Measurements from ENCODE around the gene SLC7A10.

Gene SLC7A10

GRCh38 chr19:33254245-33254824, 28.7 kb upstream of the SLC7A10 start:
- no peak for DNase-seq (ENCODE audit: low read depth, low spot score)

DNA sequence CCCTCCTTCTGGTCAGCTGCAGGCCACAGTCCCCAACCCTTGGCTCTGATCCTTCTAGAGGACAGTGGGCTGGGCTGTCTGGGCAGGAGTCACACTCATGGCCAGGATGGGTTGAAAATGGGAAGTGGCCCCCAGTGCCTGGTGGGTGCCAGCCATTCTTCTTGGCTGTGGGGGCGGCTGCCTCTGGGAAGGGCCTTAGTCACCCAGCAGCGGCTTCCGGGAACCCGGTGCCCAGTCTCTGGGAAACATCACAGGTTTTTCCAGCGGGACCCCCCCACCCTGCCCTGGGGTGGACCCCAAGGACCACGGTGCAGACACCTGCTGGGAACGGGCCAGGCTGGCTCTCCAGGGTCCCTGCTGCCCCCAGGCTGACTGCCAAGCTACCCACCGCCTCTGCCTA, 27.3 kb upstream of the SLC7A10 start:
- DNase-seq (ENCODE audit: low read depth, low spot score), result no peak

DNA sequence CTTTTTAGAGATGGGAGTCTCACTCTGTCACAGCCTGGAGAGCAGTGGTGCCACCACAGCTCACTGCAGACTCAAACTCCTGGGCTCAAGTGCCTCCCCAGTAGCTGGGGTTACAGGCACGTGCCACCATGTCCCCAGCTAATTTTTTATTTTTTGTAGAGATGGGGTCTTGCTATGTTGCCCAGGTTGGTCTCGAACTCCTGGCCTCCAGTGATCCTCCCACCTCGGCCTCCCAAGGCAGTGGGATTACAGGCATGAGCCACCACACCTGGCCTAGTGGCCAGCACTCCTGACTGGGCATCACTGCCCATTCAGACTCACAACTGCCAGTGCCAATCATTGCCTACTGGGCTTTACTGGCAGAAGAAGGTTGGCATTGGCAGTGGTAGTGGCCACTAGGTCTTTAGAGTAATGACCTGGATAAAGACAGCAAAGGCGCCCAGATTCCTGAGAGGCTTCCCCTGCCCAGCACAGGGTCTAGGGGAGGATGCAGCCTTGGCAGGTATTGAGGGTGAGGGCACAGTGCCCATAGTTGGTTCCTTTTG, 26.8 kb upstream of the SLC7A10 start:
- no peak for DNase-seq (ENCODE audit: low read depth, low spot score)

GRCh38 chr19:33251526-33252090, 26.0 kb upstream of the SLC7A10 start:
- no peak for DNase-seq (ENCODE audit: low read depth, low spot score)

GRCh38 chr19:33251076-33251475, 25.4 kb upstream of the SLC7A10 start:
- no peak for DNase-seq (ENCODE audit: low read depth, low spot score)

DNA sequence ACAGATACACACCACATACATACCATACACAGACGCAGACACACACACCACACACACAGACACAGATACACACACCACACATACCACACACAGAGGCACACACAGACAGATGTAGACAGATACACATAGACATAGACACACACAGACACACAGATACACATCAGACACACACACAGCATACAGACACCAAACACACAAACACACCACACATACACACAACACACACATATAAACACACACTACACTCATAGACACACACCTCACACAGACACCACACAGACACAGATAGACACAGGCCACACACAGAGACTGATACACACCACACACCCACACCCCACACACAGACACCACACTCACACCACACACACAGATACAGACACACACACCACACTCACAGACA, 24.9 kb upstream of the SLC7A10 start:
- no peak for DNase-seq (ENCODE audit: low read depth, low spot score)

GRCh38 chr19:33249740-33250366, 24.2 kb upstream of the SLC7A10 start:
- DNase-seq (ENCODE audit: low read depth, low spot score), result no peak

GRCh38 chr19:33248954-33249613, 23.4 kb upstream of the SLC7A10 start:
- no peak for DNase-seq (ENCODE audit: low read depth, low spot score)

DNA sequence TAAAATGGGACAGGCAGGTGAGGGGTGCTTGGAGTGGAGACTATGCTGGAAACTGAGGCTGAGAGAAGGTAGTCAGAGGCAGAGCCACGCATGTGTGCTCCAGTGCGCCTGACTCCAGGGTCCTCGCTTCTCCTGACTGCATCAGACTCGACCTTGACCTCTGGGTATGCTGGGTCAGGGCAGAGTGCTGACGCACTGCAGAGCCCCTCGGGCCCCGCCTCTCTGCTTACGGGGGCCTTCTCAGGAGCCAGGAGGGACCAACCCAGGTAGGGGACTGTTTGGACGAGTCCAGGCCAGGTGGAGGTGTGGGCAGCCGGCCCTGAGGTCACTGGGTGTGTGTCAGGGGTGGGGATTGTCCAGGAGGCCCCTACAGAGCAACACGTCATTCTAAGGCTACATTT, 22.9 kb upstream of the SLC7A10 start:
- no peak for DNase-seq (ENCODE audit: low read depth, low spot score)

GRCh38 chr19:33248104-33248503, 22.5 kb upstream of the SLC7A10 start:
- no peak for DNase-seq (ENCODE audit: low read depth, low spot score)

- DNase-seq (ENCODE audit: low read depth, low spot score), result no peak
Observed at GRCh38 chr19:33247441-33247819, 21.8 kb upstream of the SLC7A10 start.

DNA sequence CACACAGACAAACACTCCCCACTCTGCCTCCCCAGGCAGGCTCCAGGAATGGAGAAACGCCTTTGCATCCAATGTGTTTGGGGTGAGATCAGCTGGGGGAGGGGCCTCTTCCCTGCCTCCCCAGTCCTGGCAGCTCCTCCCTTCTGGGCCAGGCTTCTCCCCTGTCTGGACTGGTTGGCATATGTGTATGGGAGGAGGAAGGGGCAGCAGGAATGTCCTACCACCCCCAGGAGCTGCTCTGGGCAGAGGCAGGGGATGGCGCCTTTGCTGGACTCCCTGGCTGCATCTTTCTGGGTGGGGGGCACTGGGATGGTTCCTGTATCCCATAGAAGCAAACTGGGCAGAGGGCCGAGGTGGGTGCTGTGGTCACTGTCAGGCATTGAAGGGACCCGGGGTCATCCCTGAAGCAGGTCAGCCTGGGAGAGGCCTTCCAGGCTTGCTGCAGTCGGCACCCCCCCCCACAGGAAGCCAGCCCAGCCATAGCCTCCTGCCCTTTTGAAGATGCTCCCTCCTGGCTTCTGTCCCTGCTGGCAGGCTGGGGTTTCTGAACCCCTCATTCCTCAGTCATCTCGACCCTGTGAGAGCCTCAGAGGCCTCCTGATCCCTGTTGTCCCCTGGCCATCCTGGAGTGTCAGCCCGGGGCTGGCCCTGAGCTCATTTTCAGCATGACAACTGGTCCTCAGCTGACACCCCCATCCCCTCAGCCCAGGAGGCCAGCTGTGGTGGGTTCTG, 21.2 kb upstream of the SLC7A10 start:
- no peak for DNase-seq (ENCODE audit: low read depth, low spot score)

- DNase-seq (ENCODE audit: low read depth, low spot score), result no peak
Observed at GRCh38 chr19:33245948-33246708, 20.5 kb upstream of the SLC7A10 start.

DNA sequence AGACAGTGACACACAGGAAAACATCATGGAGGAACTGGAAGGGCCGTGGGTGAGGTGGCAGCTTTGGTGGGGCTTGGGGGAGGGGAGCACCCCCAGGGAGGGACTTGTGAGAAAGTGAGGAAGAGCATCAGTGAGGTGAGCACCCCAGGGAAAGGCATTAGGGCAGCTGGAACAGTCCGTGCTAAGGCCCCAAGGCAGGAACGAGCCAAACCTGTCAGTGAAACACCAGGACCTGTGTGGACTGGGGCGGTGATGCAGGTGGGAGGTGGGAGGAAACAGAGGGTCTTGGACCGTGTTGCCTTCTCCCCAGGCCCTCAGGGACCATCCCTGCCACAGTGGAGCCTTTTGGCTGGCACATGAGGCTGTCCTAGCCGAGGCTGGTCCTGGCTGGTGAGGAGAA, 17.3 kb upstream of the SLC7A10 start:
- DNase-seq (ENCODE audit: low read depth, low spot score), result no peak

DNA sequence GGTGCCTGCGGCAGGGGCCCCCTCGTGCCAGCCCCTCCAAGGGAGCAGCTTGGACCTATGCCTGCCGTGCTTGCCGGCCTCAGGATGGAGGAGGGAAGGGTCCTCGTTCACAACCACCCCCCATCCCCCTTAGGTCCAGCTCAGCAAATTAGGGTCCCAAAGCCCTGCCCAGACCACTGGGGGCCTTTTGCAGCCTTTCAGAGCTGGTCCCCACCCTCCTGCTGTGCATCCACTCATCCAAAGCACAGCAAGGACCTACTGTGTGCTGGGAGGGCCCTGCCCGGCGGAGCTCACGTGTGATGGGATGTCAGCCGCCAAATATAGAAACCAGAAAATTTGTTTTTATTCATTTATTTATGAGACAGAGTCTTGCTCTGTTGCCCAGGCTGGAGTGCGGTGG, 16.5 kb upstream of the SLC7A10 start:
- DNase-seq (ENCODE audit: low read depth, low spot score), result no peak

- no peak for DNase-seq (ENCODE audit: low read depth, low spot score)
Observed at GRCh38 chr19:33241530-33242101, 16.0 kb upstream of the SLC7A10 start.

DNA sequence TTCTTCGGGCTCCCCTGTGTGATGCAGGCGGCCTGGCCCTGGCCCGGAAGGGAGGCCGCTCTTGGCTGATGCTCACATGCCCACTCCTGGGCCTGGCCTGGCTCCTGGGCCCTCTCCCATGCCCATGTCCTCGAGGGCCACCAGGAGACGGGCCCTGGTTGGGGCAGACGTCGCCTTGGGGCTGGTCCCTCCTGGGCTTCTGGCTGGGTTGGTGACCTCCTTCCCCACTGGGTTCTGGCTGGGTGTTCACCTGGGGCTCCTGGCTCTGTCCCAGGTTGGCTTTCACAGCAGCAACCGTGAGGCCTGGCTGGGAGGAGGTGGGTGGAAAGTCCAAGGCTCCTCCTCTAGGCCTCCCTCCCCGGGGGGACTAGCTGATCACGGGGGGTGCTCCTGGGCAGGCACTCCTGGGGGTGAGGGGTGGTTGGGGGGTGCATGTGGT, 15.5 kb upstream of the SLC7A10 start:
- DNase-seq (ENCODE audit: low read depth, low spot score), result no peak

DNA sequence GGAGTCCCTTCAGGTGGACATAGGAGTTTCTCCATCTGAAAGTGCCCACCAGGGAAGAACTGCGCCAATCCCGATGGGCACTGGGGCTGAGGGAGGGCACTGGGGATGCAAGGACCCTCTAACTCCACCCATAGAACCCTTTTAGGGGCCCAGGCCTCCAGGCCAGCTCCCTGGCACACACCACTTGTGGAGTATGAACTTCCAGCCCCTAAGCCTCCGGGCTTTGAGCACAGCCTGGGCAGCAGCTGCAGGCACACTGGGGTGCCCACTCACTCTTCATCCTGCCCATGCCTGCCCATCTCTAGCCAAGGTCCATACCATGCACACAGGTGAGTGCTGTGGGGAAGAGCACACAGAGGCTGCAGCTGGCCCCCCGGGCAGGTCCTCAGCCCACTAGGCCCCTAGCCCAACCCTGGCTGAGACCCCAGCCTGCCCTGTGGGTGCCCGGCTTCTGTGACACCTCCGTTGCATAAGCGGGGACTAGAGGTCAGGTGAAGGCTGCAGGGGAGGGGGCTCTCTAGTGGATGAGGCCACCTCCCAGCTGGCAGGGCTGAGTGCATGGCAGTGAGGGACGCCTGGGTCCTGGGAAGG, 14.6 kb upstream of the SLC7A10 start:
- DNase-seq (ENCODE audit: low read depth, low spot score), result no peak

GRCh38 chr19:33239223-33239975, 13.7 kb upstream of the SLC7A10 start:
- DNase-seq (ENCODE audit: low read depth, low spot score), result no peak

All from activated naive CD8-positive, alpha-beta T cell treated with anti-CD3 and anti-CD28 coated beads, Interleukin-2, amount 50 U/mL, for 16 hours (primary cell).